GM21528 (cell line): ENCODE results near the gene ZNF837.
A peak's percentile ranks its signal among the peaks of the same experiment; 100 is the strongest.
"Not testable (repeated sequence)": the region's sequence is repeated elsewhere in the genome, so short reads cannot be mapped to it uniquely, and the experiment has no call there.

Experiments used
- ATAC-seq: cut with Tn5 transposase; IDR thresholded peaks from one replicate; pipeline ENCODE4 v1.9.1; 2021; ENCODE audit warnings: mild to moderate bottlenecking, moderate library complexity; ENCODE audit not compliant: unreplicated experiment, low FRiP score

The ZNF837 gene

DNA sequence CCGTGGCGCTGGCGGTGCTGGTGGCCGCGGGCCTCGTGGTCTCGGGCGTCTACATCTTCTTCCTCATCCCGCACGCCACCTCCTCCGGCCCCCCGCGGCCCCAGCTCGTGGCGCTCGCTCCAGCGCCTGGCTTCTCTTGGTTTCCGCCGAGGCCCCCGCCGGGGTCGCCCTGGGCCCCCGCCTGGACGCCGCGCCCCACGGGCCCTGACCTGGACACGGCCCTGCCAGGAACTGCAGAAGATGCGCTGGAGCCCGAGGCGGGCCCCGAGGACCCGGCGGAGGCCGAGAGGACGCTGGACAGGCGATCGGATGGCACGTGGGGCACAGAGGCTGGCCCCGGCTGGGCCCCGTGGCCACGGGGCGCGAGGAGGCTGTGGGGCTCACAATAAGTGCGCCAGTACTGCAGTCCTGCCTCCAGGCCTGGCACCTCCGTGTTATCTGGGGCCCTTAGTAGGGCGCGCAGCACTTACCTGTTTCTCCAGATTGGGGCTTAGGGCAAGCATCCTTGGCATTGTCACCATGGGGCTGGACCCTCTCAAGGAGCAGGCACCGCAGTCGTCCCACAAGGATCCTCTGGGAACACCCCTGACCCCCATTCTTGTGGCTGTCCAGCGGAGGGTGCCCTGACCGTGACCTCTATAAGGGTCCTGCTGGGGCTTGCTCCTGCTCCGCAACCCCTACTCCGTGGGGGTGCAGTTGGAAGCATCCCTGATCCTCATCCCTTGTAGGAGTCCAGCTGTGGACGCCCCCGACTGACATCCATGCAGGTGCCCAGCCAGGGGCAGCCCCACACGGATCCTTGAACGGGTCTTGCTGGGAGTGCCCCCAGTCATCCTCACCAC lies 16.1 kb upstream of the ZNF837 start:
- ATAC-seq: no peak

DNA sequence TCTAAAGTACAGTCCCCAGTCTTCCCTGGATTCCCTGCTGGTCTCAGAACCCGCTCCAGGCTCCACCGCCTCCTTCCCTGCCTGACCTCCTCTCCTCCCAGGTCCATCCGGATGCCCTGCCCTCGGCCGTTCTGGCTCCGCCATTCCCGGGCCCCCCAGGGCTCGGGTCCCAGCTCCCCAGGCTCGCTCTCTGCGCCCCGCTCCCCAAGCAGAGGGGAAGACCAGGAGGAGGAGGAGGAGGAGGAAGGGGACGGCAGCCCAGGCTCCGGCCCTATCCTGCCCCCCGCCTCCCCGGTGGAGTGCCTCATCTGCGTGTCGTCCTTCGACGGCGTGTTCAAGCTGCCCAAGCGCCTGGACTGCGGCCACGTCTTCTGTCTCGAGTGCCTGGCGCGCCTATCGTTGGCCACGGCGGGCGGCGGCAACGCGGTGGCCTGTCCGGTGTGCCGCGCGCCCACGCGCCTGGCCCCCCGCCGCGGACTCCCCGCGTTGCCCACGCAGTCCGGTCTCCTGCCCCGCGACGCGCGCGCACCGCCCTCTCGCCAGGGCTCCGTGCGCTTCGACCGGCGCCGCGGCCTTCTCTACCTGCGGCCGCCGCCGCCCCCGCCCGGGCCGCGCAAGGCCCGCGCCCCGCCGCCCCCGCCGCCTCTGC lies 15.3 kb upstream of the ZNF837 start:
- no peak for ATAC-seq

GRCh38 chr19:58395220-58395978 lies 14.6 kb upstream of the ZNF837 start, which contains the start of gene RNF225:
RNF225 (plus strand) TSS chr19:58395656; CDS start chr19:58396090, 434 bp downstream.
- no peak for ATAC-seq

- ATAC-seq: no peak
Observed at GRCh38 chr19:58394821-58395219, 14.0 kb upstream of the ZNF837 start.

DNA sequence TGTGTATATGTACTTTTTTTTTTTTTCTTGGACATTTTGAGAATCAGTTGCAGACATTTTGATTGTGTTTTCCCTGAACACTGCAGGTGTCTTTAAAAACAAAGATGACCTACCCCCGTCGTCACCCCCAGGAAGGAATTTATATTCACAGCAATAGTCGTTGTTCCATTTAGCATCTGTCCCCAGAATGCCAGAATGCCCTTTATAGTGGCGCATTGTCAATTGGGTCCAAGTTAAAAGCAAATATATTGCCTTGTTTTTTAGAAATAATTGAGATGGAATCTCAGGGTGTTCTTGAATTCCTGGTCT lies 12.8 kb upstream of the ZNF837 start:
- ATAC-seq: no peak

DNA sequence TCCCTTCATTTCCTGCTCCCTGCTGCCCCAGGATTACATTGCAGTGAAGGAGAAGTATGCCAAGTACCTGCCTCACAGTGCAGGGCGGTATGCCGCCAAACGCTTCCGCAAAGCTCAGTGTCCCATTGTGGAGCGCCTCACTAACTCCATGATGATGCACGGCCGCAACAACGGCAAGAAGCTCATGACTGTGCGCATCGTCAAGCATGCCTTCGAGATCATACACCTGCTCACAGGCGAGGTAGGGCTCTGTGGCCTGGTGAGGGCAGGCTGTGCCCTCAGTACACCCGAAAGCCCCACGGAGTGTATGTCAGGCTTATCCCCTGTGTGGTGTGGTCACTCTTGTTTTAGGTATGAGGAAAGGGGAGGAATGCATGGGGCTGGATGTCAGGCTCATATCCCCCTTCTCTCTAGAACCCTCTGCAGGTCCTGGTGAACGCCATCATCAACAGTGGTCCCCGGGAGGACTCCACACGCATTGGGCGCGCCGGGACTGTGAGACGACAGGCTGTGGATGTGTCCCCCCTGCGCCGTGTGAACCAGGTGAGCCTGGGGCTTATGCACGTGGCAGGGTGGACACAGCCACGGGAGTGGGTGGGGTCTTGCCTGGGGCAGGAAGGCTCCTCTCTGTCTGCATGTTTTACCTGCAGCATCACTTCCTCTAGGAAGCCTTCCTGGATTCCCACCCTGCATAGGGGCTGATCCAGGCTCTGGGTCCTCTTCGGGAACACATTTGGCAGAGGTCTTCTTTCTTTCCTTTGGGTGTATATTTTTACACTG lies 12.3 kb upstream of the ZNF837 start:
- no peak for ATAC-seq

- ATAC-seq: no peak
Observed at GRCh38 chr19:58388175-58388526, 7.3 kb upstream of the ZNF837 start.

DNA sequence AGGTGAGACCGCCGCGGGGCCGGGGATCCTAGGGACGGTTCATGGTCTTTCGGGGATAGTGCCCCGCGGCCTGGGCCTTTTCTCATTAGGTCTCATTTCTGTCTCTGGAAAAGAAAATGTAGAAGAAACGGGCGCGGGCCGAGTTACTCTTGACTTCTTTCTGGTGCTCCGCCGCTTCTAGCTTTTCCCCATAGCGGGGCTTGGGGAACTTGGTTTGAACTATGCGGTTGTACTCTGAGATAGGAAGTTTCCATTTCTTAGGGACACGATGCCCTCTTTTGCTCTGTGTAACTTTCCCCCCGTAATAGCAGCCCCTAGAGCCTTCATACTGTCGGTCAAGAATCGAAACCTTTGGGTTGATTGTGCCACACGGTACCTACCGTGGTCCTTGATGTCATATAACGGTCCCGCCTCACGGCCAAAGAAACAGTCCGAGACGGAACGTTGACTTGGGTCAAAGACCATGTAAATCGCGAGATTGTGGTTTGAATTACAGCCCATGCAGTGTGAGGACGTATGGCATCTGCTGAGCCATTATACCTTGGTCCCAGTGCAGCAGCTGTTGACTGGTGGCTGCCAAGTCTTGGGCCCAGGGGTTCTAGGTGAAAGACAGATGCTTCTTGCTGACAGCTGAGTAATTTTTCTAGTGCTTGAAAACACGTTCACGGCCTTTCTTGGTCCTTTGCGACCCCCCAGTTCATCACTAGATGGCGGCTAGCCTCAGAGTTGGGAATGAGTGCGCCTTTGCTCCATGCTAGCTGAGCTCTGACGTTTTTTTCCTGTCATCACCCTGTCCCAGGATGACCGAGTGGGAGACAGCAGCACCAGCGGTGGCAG lies 6.7 kb upstream of the ZNF837 start:
- ATAC-seq: no peak

DNA sequence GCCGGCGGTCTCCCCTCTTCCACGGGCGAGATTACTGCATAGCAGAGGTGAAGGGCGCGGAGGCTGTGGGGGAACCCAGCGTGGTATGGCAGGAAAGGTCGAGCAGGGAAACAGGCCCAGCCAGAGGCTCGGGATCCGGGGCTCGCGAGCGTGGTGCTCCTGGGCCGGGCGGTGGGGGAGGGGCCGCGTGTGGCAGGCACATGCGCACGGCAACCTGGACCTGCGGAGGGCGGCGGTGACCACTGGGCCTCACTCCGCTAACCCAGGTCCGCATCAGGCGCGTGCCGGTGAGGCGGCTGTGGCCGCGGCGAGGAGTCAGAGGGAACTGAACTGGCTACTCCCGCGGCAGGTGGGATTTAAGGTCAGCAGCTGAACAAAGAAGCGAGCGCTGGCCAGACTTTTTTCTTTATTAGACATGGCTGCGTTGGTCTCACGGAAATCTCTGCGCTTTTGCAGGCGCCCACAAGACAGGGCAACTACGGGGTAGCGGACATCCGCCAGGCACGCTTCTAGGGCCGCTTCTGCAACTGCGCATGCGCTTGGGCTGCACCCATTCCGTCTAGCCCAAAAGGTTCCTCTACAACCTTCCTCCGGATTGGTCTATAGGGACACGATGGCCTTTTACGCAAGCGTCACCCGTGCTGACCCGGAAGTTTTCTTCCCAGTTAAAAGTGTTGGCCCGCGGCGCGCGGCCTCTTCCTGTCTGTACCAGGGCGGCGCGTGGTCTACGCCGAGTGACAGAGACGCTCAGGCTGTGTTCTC lies 5.9 kb upstream of the ZNF837 start, which contains the start of gene RPS5:
TSS of gene RPS5 (plus strand) at position 694 of the 762 bp plus-strand sequence. CDS start 869 bp downstream, outside the sequence.
- peak; percentile 64 for ATAC-seq

DNA sequence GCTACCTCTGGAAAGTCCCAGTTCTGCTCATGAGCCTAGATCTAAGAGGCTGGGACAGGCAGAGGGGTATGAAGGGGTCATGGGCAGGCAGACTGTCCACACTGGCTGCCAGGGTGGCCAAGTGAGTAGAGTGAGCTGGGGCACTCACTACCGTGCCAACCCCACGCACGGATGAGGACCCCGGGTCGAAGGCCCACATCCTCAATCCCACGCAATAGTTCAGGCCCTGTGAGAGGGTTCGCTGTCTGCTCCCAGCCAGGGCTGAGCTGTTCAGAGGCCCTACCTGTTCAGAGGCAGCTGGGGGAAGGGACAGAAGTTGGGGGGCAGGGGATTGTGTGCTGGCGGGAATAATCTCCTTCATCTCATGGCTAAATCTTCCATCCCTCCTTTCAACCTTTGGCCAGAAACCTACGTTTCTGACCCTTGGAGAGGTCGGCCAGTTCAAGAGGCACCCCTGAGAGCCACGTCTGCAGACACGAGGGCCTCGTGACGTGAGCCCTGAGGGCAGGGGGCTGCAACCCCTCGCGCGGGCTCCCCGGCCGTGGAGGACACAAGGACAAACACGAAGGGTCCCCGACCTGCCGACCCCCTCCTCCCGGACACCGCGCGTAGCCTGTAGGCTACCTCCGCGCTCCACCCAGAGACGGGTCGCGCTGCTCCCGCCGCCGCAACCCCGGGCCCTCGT lies 5.2 kb upstream of the ZNF837 start:
- peak; percentile 15 for ATAC-seq

GRCh38 chr19:58385313-58385890 lies 4.6 kb upstream of the ZNF837 start:
- ATAC-seq: no peak

DNA sequence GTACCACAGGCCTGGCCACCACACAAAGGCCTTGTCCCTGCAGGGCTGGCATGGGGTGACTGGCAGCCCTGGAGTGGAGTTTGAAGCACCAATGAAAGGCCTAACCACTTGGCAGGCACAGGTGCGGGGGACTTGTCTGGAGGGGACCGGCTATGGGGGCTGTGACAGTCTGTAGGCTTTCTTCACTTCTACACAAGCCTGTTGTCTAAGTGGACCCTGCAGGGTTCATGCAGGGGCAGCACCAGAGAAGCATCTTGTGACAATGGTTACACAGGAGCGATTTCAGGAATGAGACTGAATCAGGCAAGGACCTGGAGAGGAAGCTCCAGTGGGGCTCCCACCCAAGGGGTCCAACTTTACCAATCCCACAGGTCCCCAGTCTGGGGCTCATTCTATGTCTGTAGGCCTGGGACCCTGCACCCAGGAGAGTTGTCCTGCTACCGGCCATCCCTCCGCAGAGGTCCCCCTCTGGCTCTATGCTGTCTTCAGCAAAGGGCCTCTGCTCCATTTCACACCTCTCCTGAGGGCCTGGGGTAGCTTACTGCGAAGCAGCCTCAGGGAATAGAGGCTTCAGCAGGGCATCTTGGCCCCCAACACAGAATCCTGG lies 2.3 kb upstream of the ZNF837 start:
- no peak for ATAC-seq

GRCh38 chr19:58381460-58382212 lies 806 bp upstream of the ZNF837 start:
- ATAC-seq: no peak

GRCh38 chr19:58380037-58380661 lies 681 bp downstream of the ZNF837 start:
- peak; percentile 0 for ATAC-seq

GRCh38 chr19:58379246-58379645 lies 1.6 kb downstream of the ZNF837 start:
- no peak for ATAC-seq

DNA sequence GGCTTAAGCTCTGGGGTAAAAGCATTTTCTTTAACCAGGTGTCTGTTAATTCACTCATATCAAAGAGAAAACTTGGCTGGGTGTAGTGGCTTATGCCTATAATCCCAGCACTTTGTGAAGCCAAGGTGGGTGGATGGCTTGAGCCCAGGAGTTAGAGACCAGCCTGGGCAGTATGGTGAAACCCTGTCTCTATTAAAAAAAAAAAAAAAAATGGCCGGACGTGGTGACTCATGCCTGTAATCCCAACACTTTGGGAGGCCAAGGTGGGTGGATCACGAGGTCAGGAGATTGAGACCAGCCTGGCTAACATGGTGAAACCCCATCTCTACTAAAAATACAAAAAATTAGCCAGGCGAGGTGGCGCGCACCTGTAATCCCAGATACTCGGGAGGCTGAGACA lies 4.1 kb downstream of the ZNF837 start:
- not testable (repeated sequence) for ATAC-seq
